Fibroblast of lung (primary cell): ENCODE measurements around the gene GNAS. TPM values are rescaled to one million over a fixed set of nuclear protein-coding genes. Genes with fewer than 3 reads are reported as not detected.

Experiments
- DNase-seq, 2 donors: peaks; one replicate each; pipeline versions ENCODE4 v3.0.0 to v3.0.0-alpha.2; 2010; ENCODE audit warnings: low read depth in 2 of 2
- H2AFZ ChIP-seq: 2 replicates; pipeline ENCODE4 v1.5.1; 2012; ENCODE audit warnings: low read length, control low read depth, inconsistent platforms
- H3K27ac ChIP-seq: 2 replicates; pipeline ENCODE4 v1.5.1; 2011; ENCODE audit warnings: low read length, control low read depth; ENCODE audit not compliant: insufficient read depth
- H3K27me3 ChIP-seq: 2 replicates; pipeline ENCODE4 v1.5.1; 2011; ENCODE audit warnings: mild to moderate bottlenecking, low read length; ENCODE audit not compliant: control insufficient read depth, insufficient read depth
- H3K36me3 ChIP-seq: 2 replicates; pipeline ENCODE4 v1.5.1; 2011; ENCODE audit warnings: low read length; ENCODE audit not compliant: control insufficient read depth, insufficient read depth
- H3K4me1 ChIP-seq: 2 replicates; pipeline ENCODE4 v1.5.1; 2011; ENCODE audit warnings: low read length; ENCODE audit not compliant: control insufficient read depth, insufficient read depth; ENCODE audit errors: extremely low read depth
- H3K4me2 ChIP-seq: 2 replicates; pipeline ENCODE4 v1.5.1; 2011; ENCODE audit warnings: low read length, control low read depth; ENCODE audit not compliant: insufficient read depth; ENCODE audit errors: extremely low read depth
- H3K4me3 ChIP-seq, 4 experiments: fragments of 200-600 bp in 1 of 4; sonication (generic) in 1 of 4; replicated peaks in 1 of 4; 2 replicates each; pipeline ENCODE4 v1.5.1; 2011 to 2016; ENCODE audit warnings: low read length in 4 of 4, low read depth in 3 of 4, mild to moderate bottlenecking in 3 of 4, control low read depth in 2 of 4, inconsistent platforms in 1 of 4, mixed read lengths in 1 of 4; ENCODE audit not compliant: insufficient read depth in 1 of 4; ENCODE audit errors: control extremely low read depth in 1 of 4
- H3K79me2 ChIP-seq: 2 replicates; pipeline ENCODE4 v1.5.1; 2012; ENCODE audit warnings: mild to moderate bottlenecking, low read length, inconsistent platforms; ENCODE audit not compliant: control insufficient read depth, insufficient read depth
- H3K9ac ChIP-seq: 2 replicates; pipeline ENCODE4 v1.5.1; 2011; ENCODE audit warnings: mild to moderate bottlenecking, low read length, control low read depth; ENCODE audit not compliant: insufficient read depth
- H3K9me3 ChIP-seq: 2 replicates; pipeline ENCODE4 v1.5.1; 2012; ENCODE audit warnings: low read depth, low read length; ENCODE audit not compliant: control insufficient read depth, insufficient read depth
- H4K20me1 ChIP-seq: 2 replicates; pipeline ENCODE4 v1.5.1; 2011; ENCODE audit warnings: low read length; ENCODE audit not compliant: control insufficient read depth, insufficient read depth; ENCODE audit errors: extremely low read depth
- CTCF ChIP-seq, 2 donors: IDR thresholded peaks in 1 of 2; conservative IDR thresholded peaks in 1 of 2; 1 replicate in 1 of 2; 2 replicates in 1 of 2; pipeline ENCODE4 v1.5.1; 2011 to 2012; ENCODE audit warnings: low read length in 2 of 2, control low read depth in 1 of 2, inconsistent platforms in 1 of 2, low read depth in 1 of 2, mild to moderate bottlenecking in 1 of 2
- EZH2 ChIP-seq: IDR thresholded peaks from 2 replicates; pipeline ENCODE4 v1.5.1; 2012; ENCODE audit warnings: low read length, control low read depth, mild to moderate bottlenecking; ENCODE audit errors: missing control alignments
- polyA plus RNA-seq, 2 donors: library from polyadenylated mRNA; depleted of rRNA in 1 of 2; stranded (reverse) in 1 of 2; unstranded in 1 of 2; fragments of >200 nt; gene quantifications; 2 replicates each; pipeline ENCODE4 v1.2.1, GENCODE V29; 2011 to 2012; ENCODE audit warnings: missing spikeins in 1 of 2
- total RNA-seq: library from RNA; depleted of rRNA; stranded (reverse); fragments of >200 nt; gene quantifications from 2 replicates; pipeline ENCODE4 v1.2.1, GENCODE V29; 2014

Gene GNAS
- total and polyA plus RNA-seq, 2 donors (not counting 1 experiment from before 2014, with no cell fraction given), result 421 to 1,357 TPM

- H3K79me2 ChIP-seq, result peaks cover 20% of the 10 kb centered on the region
- H3K9me3 ChIP-seq, result no peaks in the 10 kb centered on the region
- no peak overlapping the region for H2AFZ ChIP-seq
- DNase-seq, result no peak
- peak overlapping the region in 1 of 4 experiments; percentile 11 for H3K4me3 ChIP-seq
- H3K4me1 ChIP-seq, result peaks cover 9% of the 10 kb centered on the region
- peaks cover 25% of the 10 kb centered on the region for H3K36me3 ChIP-seq
- H4K20me1 ChIP-seq, result no peaks in the 10 kb centered on the region
- H3K4me2 ChIP-seq, result peak overlapping the region; percentile 83
- peak overlapping the region; percentile 73 for H3K27ac ChIP-seq
- TF ChIP-seq EZH2, result no peak
- no peak for TF ChIP-seq CTCF (conservative IDR thresholded peaks at IDR 0.05 in 1 of 2, IDR thresholded peaks at IDR 0.05 in 1 of 2; ENCODE audit: low read depth in 1 of 2, low read length in 2 of 2)
- peak overlapping the region; percentile 45 for H3K9ac ChIP-seq
- H3K27me3 ChIP-seq, result no peaks in the 10 kb centered on the region
Observed at GRCh38 chr20:58908221-58908620, 55.7 kb downstream of the GNAS start.

GRCh38 chr20:58908941-58909340 lies 56.4 kb downstream of the GNAS start:
- peaks cover 21% of the 10 kb centered on the region for H3K36me3 ChIP-seq
- TF ChIP-seq EZH2, result no peak
- no peak for TF ChIP-seq CTCF (conservative IDR thresholded peaks at IDR 0.05 in 1 of 2, IDR thresholded peaks at IDR 0.05 in 1 of 2; ENCODE audit: low read depth in 1 of 2, low read length in 2 of 2)
- H3K4me3 ChIP-seq, result no peak overlapping the region
- no peak overlapping the region for H3K9ac ChIP-seq
- H4K20me1 ChIP-seq, result no peaks in the 10 kb centered on the region
- peaks cover 9% of the 10 kb centered on the region for H3K4me1 ChIP-seq
- no peak for DNase-seq
- peaks cover 14% of the 10 kb centered on the region for H3K79me2 ChIP-seq
- H3K9me3 ChIP-seq, result no peaks in the 10 kb centered on the region
- H3K27ac ChIP-seq, result no peak overlapping the region
- no peak overlapping the region for H3K4me2 ChIP-seq
- H3K27me3 ChIP-seq, result no peaks in the 10 kb centered on the region
- H2AFZ ChIP-seq, result no peak overlapping the region

GRCh38 chr20:58909585-58909984 lies 57.1 kb downstream of the GNAS start:
- peaks cover 9% of the 10 kb centered on the region for H3K4me1 ChIP-seq
- TF ChIP-seq EZH2, result no peak
- TF ChIP-seq CTCF (conservative IDR thresholded peaks at IDR 0.05 in 1 of 2, IDR thresholded peaks at IDR 0.05 in 1 of 2; ENCODE audit: low read depth in 1 of 2, low read length in 2 of 2), result no peak
- H4K20me1 ChIP-seq, result no peaks in the 10 kb centered on the region
- H3K27ac ChIP-seq, result no peak overlapping the region
- H3K4me2 ChIP-seq, result no peak overlapping the region
- H3K9ac ChIP-seq, result no peak overlapping the region
- H3K4me3 ChIP-seq, result no peak overlapping the region
- H3K27me3 ChIP-seq, result no peaks in the 10 kb centered on the region
- H3K9me3 ChIP-seq, result no peaks in the 10 kb centered on the region
- H3K36me3 ChIP-seq, result peaks cover 20% of the 10 kb centered on the region
- DNase-seq, result no peak
- peaks cover 11% of the 10 kb centered on the region for H3K79me2 ChIP-seq
- H2AFZ ChIP-seq, result no peak overlapping the region
